SK-N-SH treated with all-trans-retinoic acid at 6 μM for 48 hours (cell line): ENCODE results near the gene GPBP1L1.

Experiments used
- ATAC-seq: fragments of 200-7000 bp; cut with Tn5 transposase; 3 replicates; pipeline ENCODE4 v1.9.1; 2020; ENCODE audit warnings: mild to moderate bottlenecking, moderate library complexity
- ARNTL ChIP-seq: fragments of 450-650 bp; formaldehyde crosslinking; IDR thresholded peaks from 2 replicates; pipeline ENCODE4 v1.5.0; 2020; ENCODE audit warnings: low read depth, mild to moderate bottlenecking, moderate library complexity, borderline replicate concordance
- BACH2 ChIP-seq: fragments of 250-450 bp; sonication (Bioruptor Pico); IDR thresholded peaks from 2 replicates; pipeline ENCODE4 v1.9.0; 2021; ENCODE audit warnings: mild to moderate bottlenecking, borderline replicate concordance
- CREB5 ChIP-seq: fragments of 250-450 bp; sonication (Bioruptor Pico); IDR thresholded peaks from 2 replicates; pipeline ENCODE4 v1.5.1; 2020; ENCODE audit warnings: low read depth, mild to moderate bottlenecking, moderate library complexity
- CSDC2 ChIP-seq: fragments of 250-450 bp; sonication (Bioruptor Pico); IDR thresholded peaks from 2 replicates; pipeline ENCODE4 v1.5.0; 2020; ENCODE audit warnings: mild to moderate bottlenecking, moderate library complexity
- ESRRG ChIP-seq: fragments of 250-450 bp; sonication (Bioruptor Pico); IDR thresholded peaks from 2 replicates; pipeline ENCODE4 v1.6.1; 2021; ENCODE audit warnings: mild to moderate bottlenecking
- GLIS3 ChIP-seq: fragments of 250-450 bp; sonication (Bioruptor Pico); IDR thresholded peaks from 2 replicates; pipeline ENCODE4 v1.5.0; 2020; ENCODE audit warnings: mild to moderate bottlenecking, moderate library complexity
- ISL1 ChIP-seq: fragments of 250-450 bp; sonication (Bioruptor Pico); IDR thresholded peaks from 2 replicates; pipeline ENCODE4 v2.1.2; 2022; ENCODE audit warnings: mild to moderate bottlenecking, moderate library complexity
- OSR1 ChIP-seq: fragments of 250-450 bp; sonication (Bioruptor Pico); IDR thresholded peaks from 2 replicates; pipeline ENCODE4 v1.8.0; 2022; ENCODE audit warnings: moderate library complexity, mild to moderate bottlenecking, inconsistent platforms
- POU6F1 ChIP-seq: fragments of 250-450 bp; sonication (Bioruptor Pico); IDR thresholded peaks from 2 replicates; pipeline ENCODE4 v1.8.0; 2021; ENCODE audit warnings: low read depth, mild to moderate bottlenecking, moderate library complexity, borderline replicate concordance
- PPARA ChIP-seq: fragments of 250-450 bp; sonication (Bioruptor Pico); IDR thresholded peaks from 2 replicates; pipeline ENCODE4 v1.5.0; 2020; ENCODE audit warnings: mild to moderate bottlenecking, borderline replicate concordance
- RARB ChIP-seq: fragments of 250-450 bp; sonication (Bioruptor Pico); IDR thresholded peaks from 2 replicates; pipeline ENCODE4 v1.8.0; 2021; ENCODE audit warnings: mild to moderate bottlenecking, moderate library complexity
- SNAI2 ChIP-seq: fragments of 250-450 bp; sonication (Bioruptor Pico); IDR thresholded peaks from 2 replicates; pipeline ENCODE4 v1.5.0; 2020; ENCODE audit warnings: mild to moderate bottlenecking, moderate library complexity
- TCF4 ChIP-seq: fragments of 250-450 bp; sonication (Bioruptor Pico); IDR thresholded peaks from 2 replicates; pipeline ENCODE4 v1.8.0; 2021; ENCODE audit warnings: mild to moderate bottlenecking, moderate library complexity, borderline replicate concordance
- ZC3H10 ChIP-seq: fragments of 250-450 bp; sonication (Bioruptor Pico); IDR thresholded peaks from 2 replicates; pipeline ENCODE4 v1.5.1; 2021; ENCODE audit warnings: mild to moderate bottlenecking, moderate library complexity
- ZFP3 ChIP-seq: fragments of 250-450 bp; sonication (Bioruptor Pico); IDR thresholded peaks from 2 replicates; pipeline ENCODE4 v1.5.0; 2020; ENCODE audit warnings: mild to moderate bottlenecking, moderate library complexity
- ZFP30 ChIP-seq: fragments of 450-650 bp; formaldehyde crosslinking; IDR thresholded peaks from 2 replicates; pipeline ENCODE4 v1.5.0; 2022; ENCODE audit warnings: mild to moderate bottlenecking, moderate library complexity
- ZNF565 ChIP-seq: fragments of 450-650 bp; formaldehyde crosslinking; conservative IDR thresholded peaks from 2 replicates; pipeline ENCODE4 v1.5.0; 2020; ENCODE audit warnings: low read depth, mild to moderate bottlenecking, moderate library complexity
- ZNF70 ChIP-seq: fragments of 450-650 bp; formaldehyde crosslinking; IDR thresholded peaks from 2 replicates; pipeline ENCODE4 v1.5.0; 2020; ENCODE audit warnings: mild to moderate bottlenecking, moderate library complexity
- ZNF8 ChIP-seq: fragments of 450-650 bp; formaldehyde crosslinking; IDR thresholded peaks from 2 replicates; pipeline ENCODE4 v1.5.0; 2020; ENCODE audit warnings: mild to moderate bottlenecking, moderate library complexity
- TF ChIP-seq, protein P1 (sequence below): fragments of 250-450 bp; sonication (Bioruptor Pico); IDR thresholded peaks from 2 replicates; pipeline ENCODE4 v1.8.0; 2020; ENCODE audit warnings: mild to moderate bottlenecking, moderate library complexity, borderline replicate concordance
- TF ChIP-seq, protein P2 (sequence below): fragments of 250-450 bp; sonication (Bioruptor Pico); IDR thresholded peaks from 2 replicates; pipeline ENCODE4 v1.5.1; 2021; ENCODE audit warnings: mild to moderate bottlenecking, moderate library complexity

The GPBP1L1 gene

GRCh38 chr1:45668526-45668925, 17.8 kb downstream of the GPBP1L1 start (continued):
- TF ChIP-seq ARNTL (CRISPR knock-in tag), result no peak
- TF ChIP-seq TCF4, result no peak
- TF ChIP-seq RARB (CRISPR knock-in tag), result no peak
- no peak for TF ChIP-seq ZFP30 (CRISPR knock-in tag)

GRCh38 chr1:45667321-45668111, 18.8 kb downstream of the GPBP1L1 start:
- no peak for ATAC-seq
- TF ChIP-seq, protein P1, sequence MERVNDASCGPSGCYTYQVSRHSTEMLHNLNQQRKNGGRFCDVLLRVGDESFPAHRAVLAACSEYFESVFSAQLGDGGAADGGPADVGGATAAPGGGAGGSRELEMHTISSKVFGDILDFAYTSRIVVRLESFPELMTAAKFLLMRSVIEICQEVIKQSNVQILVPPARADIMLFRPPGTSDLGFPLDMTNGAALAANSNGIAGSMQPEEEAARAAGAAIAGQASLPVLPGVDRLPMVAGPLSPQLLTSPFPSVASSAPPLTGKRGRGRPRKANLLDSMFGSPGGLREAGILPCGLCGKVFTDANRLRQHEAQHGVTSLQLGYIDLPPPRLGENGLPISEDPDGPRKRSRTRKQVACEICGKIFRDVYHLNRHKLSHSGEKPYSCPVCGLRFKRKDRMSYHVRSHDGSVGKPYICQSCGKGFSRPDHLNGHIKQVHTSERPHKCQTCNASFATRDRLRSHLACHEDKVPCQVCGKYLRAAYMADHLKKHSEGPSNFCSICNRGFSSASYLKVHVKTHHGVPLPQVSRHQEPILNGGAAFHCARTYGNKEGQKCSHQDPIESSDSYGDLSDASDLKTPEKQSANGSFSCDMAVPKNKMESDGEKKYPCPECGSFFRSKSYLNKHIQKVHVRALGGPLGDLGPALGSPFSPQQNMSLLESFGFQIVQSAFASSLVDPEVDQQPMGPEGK (CRISPR knock-in tag), result no peak
- TF ChIP-seq ZFP30 (CRISPR knock-in tag) (no peak), ISL1 (no peak), ZNF565 (CRISPR knock-in tag) (no peak), CREB5 (CRISPR knock-in tag) (no peak), RARB (CRISPR knock-in tag) (no peak), ARNTL (CRISPR knock-in tag) (no peak), GLIS3 (CRISPR knock-in tag) (no peak), POU6F1 (CRISPR knock-in tag) (no peak), BACH2 (CRISPR knock-in tag) (no peak), ZFP3 (CRISPR knock-in tag) (no peak)

GRCh38 chr1:45666836-45667235, 19.5 kb downstream of the GPBP1L1 start:
- ATAC-seq, result no peak
- TF ChIP-seq PPARA (CRISPR knock-in tag) (no peak), ZC3H10 (no peak)
- TF ChIP-seq, protein P1 (CRISPR knock-in tag), result no peak
- TF ChIP-seq, all 23 proteins: peak for 0

GRCh38 chr1:45660336-45660735, 26.0 kb downstream of the GPBP1L1 start:
- TF ChIP-seq PPARA (CRISPR knock-in tag) (no peak), ESRRG (CRISPR knock-in tag) (no peak), ZNF8 (CRISPR knock-in tag) (no peak), BACH2 (CRISPR knock-in tag) (no peak), ZNF70 (no peak)
- no peak for ATAC-seq

- ATAC-seq, result no peak
- TF ChIP-seq POU6F1 (CRISPR knock-in tag), result no peak
- TF ChIP-seq OSR1 (CRISPR knock-in tag), result no peak
- TF ChIP-seq GLIS3 (CRISPR knock-in tag), result no peak
- no peak for TF ChIP-seq ESRRG (CRISPR knock-in tag)
- TF ChIP-seq PPARA (CRISPR knock-in tag), result no peak
- TF ChIP-seq CSDC2, result no peak
- TF ChIP-seq ARNTL (CRISPR knock-in tag), result no peak
- TF ChIP-seq, protein P2, sequence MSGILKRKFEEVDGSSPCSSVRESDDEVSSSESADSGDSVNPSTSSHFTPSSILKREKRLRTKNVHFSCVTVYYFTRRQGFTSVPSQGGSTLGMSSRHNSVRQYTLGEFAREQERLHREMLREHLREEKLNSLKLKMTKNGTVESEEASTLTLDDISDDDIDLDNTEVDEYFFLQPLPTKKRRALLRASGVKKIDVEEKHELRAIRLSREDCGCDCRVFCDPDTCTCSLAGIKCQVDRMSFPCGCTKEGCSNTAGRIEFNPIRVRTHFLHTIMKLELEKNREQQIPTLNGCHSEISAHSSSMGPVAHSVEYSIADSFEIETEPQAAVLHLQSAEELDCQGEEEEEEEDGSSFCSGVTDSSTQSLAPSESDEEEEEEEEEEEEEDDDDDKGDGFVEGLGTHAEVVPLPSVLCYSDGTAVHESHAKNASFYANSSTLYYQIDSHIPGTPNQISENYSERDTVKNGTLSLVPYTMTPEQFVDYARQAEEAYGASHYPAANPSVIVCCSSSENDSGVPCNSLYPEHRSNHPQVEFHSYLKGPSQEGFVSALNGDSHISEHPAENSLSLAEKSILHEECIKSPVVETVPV (CRISPR knock-in tag), result no peak
- TF ChIP-seq ZNF70, result no peak
- no peak for TF ChIP-seq ISL1
- no peak for TF ChIP-seq SNAI2 (CRISPR knock-in tag)
- TF ChIP-seq, protein P1 (CRISPR knock-in tag), result no peak
- no peak for TF ChIP-seq ZC3H10
- TF ChIP-seq BACH2 (CRISPR knock-in tag), result no peak
- no peak for TF ChIP-seq ZNF8 (CRISPR knock-in tag)
Observed at GRCh38 chr1:45659222-45659621, 27.1 kb downstream of the GPBP1L1 start.
